Measurements from ENCODE around the gene OR5A1.
"Not testable (repeated sequence)": the region's sequence is repeated elsewhere in the genome, so short reads cannot be mapped to it uniquely, and the experiment has no call there.

OR5A1 gene

GRCh38 chr11:59436169-59436568, at the start of gene OR5A1:
OR5A1 (plus strand) TSS chr11:59436469; CDS start chr11:59443169, 6,700 bp downstream.
- DNase-seq (ENCODE audit: low spot score): no peak

GRCh38 chr11:59394186-59394585, 42.1 kb upstream of the OR5A1 start:
- no peak for DNase-seq (ENCODE audit: low spot score)

- DNase-seq (ENCODE audit: low spot score): no peak
These were observed 35.6 kb upstream of the OR5A1 start for GRCh38 chr11:59400461-59401261.

- no peak for DNase-seq (ENCODE audit: low spot score)
These were observed 35.1 kb upstream of the OR5A1 start for GRCh38 chr11:59401262-59401552.

GRCh38 chr11:59403546-59403945, 32.7 kb upstream of the OR5A1 start:
- DNase-seq (ENCODE audit: low spot score): no peak

GRCh38 chr11:59413646-59414045, 22.6 kb upstream of the OR5A1 start:
- no peak for DNase-seq (ENCODE audit: low spot score)

GRCh38 chr11:59415111-59415510, 21.2 kb upstream of the OR5A1 start:
- DNase-seq (ENCODE audit: low spot score): no peak

GRCh38 chr11:59416613-59417012, 19.7 kb upstream of the OR5A1 start:
- DNase-seq (ENCODE audit: low spot score): no peak

- peak; percentile 9 for DNase-seq (ENCODE audit: low spot score)
These were observed 19.2 kb upstream of the OR5A1 start for GRCh38 chr11:59417023-59417422.

- no peak for DNase-seq (ENCODE audit: low spot score)
These were observed 18.1 kb upstream of the OR5A1 start for GRCh38 chr11:59418156-59418555.

- DNase-seq (ENCODE audit: low spot score): no peak
These were observed 12.4 kb upstream of the OR5A1 start for GRCh38 chr11:59423835-59424234.

GRCh38 chr11:59425131-59425530, 11.1 kb upstream of the OR5A1 start:
- no peak for DNase-seq (ENCODE audit: low spot score)

GRCh38 chr11:59426361-59427067, 9.8 kb upstream of the OR5A1 start, which contains the start of gene OR5A2:
OR5A2 (minus strand) TSS chr11:59426413; CDS start chr11:59422953, 3,460 bp downstream.
- DNase-seq (ENCODE audit: low spot score): no peak

GRCh38 chr11:59427068-59427382, 9.2 kb upstream of the OR5A1 start:
- DNase-seq (ENCODE audit: low spot score): no peak

GRCh38 chr11:59429924-59430516, 6.2 kb upstream of the OR5A1 start:
- DNase-seq (ENCODE audit: low spot score): peak; percentile 87

GRCh38 chr11:59437770-59438169, 1.5 kb downstream of the OR5A1 start:
- DNase-seq (ENCODE audit: low spot score): no peak

- DNase-seq (ENCODE audit: low spot score): not testable (repeated sequence)
These were observed 9.4 kb downstream of the OR5A1 start for GRCh38 chr11:59445624-59446023.

- DNase-seq (ENCODE audit: low spot score): no peak
These were observed 12.2 kb downstream of the OR5A1 start for GRCh38 chr11:59448484-59448883.

- no peak for DNase-seq (ENCODE audit: low spot score)
These were observed 20.4 kb downstream of the OR5A1 start, which contains the start of gene OR4D6 for GRCh38 chr11:59456661-59457060. OR4D6 (plus strand) TSS chr11:59456961; CDS start chr11:59456961, 0 bp downstream.

- no peak for DNase-seq (ENCODE audit: low spot score)
These were observed 23.6 kb downstream of the OR5A1 start for GRCh38 chr11:59459916-59460315.

- DNase-seq (ENCODE audit: low spot score): no peak
These were observed 26.9 kb downstream of the OR5A1 start for GRCh38 chr11:59463190-59463641.

- no peak for DNase-seq (ENCODE audit: low spot score)
These were observed 36.7 kb downstream of the OR5A1 start, which contains the start of gene OR4D10 for GRCh38 chr11:59473015-59473414. OR4D10 (plus strand) TSS chr11:59473315; CDS start chr11:59477430, 4,115 bp downstream.

- DNase-seq (ENCODE audit: low spot score): no peak
These were observed 38.9 kb downstream of the OR5A1 start for GRCh38 chr11:59475176-59475575.
